Midbrain (tissue), 1 donor: Measurements from ENCODE around the gene S100A7.

Experiments used
- DNase-seq: peaks from one replicate; lab custom pipeline; 2025; lab: John Stamatoyannopoulos, UW

S100A7 gene

DNA sequence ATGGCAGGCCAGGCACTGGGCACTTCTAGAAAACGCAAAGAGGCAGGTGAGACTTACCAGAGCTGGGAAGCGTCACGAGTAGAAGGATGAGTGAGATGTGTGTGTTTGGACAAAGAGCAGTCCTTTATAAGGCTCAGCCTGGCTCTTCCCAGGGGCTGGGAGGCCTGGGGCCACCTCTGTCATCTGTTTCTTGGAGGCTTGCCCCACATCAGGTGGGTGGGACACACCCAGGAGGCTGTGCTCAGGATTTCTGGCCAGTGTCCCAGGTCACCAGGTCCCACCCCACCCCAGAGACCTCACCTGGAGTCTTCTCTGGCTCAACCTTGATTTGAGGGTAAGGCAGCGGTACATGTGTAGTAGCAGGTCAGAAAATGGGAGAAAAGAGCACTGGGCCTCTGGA is at the start of gene S100A7:
TSS of gene S100A7 (minus strand) at position 101 of the 400 bp plus-strand sequence. CDS start 1,638 bp downstream, outside the sequence.
- no peak for DNase-seq

DNA sequence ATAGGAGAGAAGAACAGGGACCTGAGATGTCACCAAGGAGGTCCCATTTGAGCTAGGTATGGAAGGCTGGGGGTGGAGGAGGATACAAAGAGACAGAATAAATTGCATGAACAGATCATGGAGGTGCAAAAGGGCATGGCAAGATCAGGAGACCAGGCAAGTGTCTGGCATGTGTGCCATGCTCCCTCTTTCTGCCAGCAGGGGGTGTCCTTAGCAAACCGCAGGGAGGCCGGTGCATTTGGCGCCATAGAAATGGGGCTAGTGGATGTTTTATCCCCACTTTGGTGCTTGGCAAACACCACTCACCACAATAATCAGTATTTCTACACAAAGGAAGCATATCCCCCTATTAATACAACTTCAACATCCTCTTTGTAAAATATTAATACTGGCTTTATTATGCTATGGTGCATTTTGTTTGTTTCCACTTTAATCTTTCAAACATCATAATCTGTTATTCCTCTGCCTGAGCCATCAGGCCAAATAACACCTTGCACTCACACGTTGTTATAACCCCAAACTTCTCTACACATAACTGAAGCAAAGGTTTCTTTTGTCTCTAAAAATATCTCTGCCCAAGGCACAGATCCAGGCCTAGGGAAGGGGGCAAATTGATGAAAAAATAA is 49.4 kb upstream of the S100A7 start:
- DNase-seq, result no peak

DNA sequence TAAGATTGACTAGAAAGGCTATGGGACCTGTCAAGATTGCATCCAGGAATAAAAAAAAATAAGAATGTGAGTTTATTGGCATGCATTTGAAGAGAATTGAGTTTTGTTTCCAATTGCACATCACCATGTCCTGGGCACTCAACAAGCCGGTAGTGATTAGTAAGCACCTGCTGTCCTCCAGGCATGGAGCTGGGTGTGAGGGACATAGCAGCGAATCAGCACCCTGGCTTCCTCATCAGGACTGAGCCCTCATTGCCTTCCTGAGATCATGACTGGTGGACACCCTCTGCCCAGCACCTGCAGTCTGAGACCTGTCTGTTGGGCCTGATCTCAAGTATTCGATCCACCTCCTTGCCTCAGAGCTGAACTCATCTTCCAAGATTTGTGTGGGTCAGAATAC is 48.6 kb upstream of the S100A7 start:
- DNase-seq, result no peak

DNA sequence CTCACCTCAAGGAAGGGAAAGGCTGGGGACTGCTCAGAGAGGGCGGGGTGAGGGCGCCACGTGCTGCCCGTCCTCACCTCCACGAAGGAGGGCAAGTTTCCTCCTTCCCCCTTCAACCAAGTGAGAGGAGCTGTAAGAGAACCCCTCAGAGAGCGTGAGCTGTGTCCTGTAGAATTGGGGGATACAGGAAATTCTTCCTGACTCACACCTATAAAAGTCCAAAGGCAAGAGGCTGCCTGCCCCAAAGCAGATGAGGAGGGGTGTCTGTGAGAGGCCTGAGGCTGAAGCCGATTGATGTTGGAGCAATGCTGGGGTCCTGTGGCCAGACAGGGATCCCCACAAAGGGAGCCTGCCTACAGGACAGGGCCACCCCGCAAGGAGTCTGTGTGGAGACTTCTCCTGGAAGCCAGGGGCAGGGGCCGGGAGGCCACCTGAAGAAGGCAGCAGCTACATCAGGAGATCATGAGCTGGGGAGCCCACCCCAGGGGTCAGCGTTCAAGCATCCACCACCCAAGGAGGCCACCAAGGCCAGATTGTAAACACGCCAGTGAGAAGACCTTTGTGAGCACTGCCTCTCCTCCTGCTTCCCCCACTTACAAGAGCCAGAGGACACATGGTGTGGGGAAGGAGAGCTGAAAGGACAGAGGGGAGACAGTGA is 47.6 kb upstream of the S100A7 start:
- DNase-seq, result no peak

DNA sequence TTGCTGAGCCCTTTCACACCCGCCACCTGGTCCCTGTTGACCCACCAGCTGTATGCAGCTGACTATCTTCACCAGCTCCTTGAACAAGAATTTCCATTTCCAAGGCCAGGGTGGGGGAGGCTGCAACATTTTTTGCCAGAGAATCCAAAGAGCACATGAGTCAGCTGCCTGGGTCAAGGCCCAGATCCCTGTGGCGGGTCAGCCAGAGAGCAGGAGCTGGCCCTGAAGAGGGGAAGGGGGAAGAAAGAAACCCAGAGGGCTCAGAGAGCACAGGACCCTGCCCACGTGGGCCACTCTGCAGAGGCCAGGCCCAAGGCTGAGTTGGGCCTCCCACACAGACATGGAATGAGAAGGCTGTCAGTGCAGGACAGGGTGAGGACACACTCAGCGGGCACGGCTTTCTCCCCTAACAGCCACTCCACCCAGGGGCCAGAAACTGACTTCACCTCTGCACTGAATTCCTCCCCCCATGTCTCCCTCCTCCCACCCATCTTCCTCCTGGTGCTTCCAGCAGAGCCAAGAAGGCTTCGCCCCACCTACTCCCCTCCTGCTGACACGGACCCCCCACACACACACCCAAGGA is 46.5 kb upstream of the S100A7 start:
- DNase-seq, result peak; percentile 30

DNA sequence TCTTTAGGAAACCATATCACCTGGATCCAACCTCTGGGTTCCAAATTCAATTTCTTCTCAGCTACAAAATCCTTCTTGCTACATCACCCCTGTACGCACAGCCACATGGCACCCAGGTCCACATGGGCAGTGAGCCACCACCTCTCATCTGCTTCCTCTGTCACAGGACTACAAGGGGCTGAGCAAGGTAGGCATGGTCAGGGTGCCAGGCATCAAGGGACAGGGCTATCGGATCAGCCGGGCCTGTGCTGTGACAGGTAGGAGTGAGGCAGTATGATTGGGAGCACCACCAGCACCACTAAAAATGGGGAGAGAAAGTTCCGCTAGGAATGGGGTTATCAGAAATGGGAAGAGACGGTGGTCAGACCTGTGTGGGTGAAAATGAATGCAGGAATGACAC is 45.9 kb upstream of the S100A7 start:
- no peak for DNase-seq

DNA sequence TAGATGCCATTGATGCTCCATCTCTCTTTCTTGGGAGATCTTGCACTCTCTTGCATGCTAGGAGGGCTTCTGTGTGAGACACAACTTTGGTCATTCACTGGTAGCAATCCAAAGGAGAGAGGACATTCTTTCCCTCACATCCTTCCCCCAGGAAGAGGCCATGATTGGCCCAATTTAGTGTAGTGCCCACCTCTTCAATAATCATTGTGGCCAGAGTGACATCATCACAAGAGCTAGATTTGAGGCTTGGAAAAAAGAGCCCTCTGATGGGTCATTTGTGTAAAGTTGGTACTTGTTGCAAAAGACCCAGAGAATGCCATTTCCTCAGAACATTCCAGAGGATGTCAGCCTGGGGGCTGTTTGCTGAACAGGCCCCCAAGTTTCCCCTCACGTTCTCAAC is 45.1 kb upstream of the S100A7 start:
- DNase-seq, result no peak

DNA sequence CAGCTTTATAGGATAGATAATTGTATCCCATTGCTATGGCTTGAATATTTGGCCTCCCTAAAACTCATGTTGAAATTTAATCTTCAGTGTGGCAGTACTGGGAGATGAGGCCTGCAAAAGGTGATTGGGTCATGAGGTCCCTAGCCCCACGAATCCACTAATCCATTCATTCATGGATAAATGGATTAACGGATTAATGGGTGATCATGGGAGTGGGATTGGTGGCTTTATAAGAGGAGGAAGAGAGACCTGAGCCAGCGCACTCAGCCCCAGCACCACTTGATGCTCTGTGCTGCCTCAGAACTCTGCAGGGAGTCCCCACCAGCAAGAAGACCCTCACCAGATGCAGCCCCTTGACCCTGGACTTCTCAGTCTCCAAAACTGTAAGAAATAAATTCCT is 43.3 kb upstream of the S100A7 start:
- DNase-seq, result no peak

DNA sequence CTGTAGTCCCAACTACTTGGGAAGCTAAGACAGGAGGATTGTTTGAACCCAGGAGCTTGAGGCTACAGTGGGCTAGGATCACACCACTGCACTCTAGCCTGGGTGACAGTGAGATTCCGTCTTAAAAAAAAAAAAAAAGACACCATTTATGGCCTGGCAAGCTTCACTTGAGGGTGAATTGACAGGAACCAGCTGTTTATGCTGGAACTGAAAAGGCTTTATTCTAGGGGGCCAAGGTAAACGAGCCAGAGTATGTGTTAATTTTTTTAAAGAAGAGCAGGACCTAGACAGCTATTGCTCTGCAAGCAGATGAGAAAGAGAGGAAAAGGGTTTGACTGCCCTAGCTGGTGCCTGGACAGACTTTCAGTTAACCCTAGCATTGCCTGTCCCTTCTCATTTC is 38.3 kb upstream of the S100A7 start:
- DNase-seq, result no peak

DNA sequence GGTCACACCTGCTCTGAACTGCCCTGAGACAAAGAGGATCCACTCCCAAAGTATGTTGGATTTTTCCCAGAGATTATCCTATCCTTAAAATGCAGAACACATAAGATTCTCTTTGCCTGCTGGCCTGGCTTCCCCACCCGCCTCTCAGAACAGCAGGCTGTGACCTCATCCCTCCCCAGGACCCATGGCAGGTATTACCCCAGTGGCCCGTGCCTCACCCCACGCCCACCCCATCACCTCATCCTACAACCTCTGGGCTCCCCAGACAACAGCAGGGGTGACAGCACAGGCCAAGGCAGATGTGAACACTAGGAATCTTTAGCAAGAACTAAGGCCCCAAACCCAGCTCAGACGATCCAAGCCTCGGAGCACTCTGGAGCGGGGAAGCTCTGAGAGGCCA is 35.1 kb upstream of the S100A7 start:
- no peak for DNase-seq

DNA sequence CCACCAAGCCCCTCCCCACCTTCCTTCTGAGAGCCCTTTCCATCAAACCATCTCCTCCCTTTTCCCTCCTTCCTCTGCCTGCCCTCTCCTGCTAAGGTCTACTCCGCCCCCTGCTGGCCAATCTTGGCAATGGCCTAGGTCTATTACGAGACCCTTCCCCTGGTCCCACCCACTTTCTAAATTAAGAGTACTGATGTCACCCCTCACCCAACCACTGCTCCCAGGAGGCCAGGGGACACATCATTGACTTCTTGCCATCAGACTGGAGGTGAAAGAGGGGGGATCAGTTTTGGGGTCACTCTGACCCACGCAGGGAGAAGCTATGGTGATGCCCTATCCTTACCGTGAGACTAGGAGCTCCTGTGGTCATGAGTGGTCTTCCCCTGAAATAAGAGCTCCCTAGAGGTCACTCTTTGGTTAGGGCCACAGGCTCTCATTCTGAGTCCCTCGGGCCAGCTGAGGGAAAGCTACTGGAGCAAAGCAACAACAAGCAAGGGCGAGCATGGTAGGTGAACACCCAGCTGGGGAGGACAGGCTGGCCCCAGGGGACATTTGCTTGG is 34.6 kb upstream of the S100A7 start:
- peak; percentile 40 for DNase-seq

DNA sequence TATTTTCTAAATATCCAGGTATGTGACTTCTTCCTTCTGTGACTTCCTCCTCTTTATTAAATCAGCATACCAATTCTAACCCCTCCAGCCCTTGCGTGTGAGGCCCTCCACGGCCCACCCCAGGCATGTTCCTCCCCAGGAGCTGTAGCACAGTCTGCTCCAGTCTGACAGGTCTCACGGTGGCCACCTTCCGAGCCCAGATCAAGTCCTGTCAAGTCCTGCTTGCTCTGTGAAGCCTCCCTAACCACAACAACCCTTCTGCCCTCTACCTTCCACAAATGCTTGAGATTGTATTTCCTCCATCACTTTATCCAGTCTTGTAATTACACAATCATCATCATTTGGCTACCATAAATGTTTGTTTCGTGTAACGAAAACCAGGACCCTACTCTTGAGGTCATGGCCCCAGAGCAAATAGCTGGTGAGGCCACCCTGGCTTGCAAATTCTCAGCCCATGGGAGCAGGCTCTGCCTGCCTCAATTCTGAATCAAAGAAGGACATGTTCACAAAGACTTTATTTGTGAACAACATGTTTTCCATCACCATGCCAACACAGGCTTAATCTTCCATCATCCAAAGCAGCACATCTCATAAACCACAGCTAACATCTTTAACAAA is 33.0 kb upstream of the S100A7 start:
- no peak for DNase-seq

DNA sequence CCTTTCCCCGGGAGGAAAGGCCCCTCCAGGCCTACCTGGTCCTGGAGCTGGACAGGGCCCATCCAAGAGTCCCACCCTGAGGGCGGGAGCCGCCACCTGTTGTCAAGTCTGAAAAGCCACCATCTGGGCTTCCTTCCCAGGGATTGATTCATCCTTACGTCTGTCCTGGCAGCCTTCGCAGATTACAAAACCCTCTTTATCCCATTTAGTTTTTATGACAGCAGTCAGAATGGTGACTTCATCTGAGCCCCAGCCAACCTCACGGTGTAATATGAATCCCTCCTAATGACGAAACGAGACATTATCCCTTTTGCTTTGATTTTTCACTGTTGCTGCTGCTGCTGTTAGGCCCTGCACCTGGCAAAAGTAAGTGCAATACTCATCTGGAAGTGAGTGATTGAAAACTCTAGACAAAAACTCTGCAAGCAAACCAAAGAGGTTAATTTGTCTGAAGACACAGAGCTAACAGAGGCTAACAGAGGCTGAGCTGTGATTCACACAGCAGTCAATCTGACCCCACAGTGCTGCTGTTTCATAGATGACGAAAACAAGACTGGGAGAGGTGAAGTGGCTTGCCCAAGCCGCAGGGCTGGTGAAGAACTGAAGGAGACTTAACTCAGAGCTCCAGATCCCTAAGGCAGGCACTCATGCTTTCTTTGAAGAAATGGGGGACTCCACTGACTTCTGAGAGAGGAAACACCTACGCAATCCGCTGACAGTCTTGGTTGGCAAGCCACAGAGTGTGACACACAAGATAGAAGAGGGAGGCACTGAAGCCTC is 30.0 kb upstream of the S100A7 start:
- no peak for DNase-seq

DNA sequence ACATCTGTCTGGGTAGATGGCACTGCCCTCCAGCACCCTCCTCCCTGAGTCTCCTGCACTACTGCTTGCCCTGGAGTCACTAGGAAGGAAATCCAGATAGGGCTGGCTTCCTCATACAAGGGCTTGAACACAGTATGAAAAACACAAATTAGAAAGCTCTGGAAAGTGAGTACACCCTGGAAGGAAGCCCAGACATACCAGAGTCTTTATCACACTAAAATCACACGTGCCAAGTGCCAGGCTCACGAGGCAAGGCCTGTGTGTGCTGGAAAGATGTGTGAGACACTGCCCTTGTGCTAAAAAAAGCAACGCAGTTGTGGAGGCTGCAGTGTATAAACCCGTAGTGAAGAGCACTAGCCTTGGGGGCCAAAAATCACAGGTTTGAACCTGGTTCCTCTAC is 28.3 kb upstream of the S100A7 start:
- no peak for DNase-seq

DNA sequence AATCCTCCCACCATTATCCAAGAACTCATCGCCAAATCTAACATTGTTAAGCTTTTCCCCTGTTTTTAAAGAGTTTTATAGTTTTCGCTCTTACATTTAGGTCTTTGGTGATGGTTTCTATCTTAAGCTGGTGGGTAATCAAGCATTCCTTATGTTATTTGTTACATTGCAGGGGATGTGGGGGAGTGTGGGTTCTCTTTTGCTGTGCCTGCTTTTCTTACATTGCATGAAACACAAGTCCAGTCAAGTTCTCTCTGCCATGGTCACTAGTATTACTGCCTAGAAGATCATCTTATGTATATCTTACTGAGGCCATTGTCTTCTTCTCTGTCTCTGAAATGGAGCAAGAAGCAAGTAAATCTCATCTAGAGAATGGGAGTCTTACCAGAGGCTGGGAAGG is 27.3 kb upstream of the S100A7 start:
- no peak for DNase-seq

DNA sequence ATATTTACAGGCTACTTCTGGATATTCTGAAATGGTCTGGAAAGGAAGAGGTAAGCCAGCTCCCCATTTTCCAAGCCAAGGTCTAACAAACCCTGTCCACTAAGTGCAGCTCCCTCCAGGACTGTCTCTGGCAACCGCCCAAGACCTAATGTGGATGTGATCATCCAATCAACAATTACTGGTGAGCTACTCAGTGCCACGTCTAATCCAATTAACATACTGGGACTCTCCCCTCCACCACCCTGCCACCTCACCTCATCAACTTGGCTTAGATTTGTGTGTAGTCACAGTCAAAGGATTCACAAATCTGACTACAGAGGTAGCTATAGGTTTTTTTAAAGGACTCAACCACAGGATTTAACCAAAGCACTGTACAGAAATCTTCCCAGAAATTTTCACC is 25.4 kb upstream of the S100A7 start:
- DNase-seq, result no peak

DNA sequence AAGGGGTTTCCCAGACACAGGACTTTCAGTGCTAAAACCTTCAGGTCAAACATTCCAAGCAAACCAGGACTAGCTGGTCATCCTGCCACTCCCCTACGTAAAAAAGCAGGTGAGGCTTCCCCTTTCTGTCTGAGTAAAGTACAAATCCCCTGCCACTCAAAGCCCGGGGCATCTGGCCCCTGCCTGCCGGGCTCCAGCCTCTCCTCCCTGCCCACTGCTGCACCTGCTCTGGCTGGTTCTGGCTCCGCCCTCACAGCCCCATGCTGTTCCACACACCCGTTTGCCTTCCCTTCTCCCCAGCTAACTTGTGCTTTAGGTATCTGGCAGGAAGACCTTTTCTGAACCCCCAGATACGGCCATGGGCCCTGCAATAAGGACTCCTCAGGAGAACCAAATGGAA is 23.3 kb upstream of the S100A7 start:
- no peak for DNase-seq

DNA sequence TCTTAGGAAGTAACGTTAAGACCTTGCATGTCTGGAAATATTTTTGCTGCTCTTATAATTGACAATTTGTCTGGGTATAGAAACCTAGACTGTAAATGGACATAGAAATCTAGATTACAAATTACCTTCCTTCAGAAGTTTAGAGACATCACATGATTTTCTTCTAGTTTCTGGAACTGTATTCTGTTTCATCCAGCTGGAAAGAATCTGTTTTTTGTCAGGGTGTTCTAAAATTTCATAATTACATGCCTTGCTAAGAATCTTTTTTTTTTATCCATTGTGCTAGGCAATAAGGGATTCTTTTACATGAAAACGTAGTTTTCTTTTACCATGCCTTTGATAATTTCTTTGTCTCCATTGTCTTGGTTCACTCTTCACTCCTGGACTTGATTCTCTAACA is 20.7 kb upstream of the S100A7 start:
- DNase-seq, result no peak

DNA sequence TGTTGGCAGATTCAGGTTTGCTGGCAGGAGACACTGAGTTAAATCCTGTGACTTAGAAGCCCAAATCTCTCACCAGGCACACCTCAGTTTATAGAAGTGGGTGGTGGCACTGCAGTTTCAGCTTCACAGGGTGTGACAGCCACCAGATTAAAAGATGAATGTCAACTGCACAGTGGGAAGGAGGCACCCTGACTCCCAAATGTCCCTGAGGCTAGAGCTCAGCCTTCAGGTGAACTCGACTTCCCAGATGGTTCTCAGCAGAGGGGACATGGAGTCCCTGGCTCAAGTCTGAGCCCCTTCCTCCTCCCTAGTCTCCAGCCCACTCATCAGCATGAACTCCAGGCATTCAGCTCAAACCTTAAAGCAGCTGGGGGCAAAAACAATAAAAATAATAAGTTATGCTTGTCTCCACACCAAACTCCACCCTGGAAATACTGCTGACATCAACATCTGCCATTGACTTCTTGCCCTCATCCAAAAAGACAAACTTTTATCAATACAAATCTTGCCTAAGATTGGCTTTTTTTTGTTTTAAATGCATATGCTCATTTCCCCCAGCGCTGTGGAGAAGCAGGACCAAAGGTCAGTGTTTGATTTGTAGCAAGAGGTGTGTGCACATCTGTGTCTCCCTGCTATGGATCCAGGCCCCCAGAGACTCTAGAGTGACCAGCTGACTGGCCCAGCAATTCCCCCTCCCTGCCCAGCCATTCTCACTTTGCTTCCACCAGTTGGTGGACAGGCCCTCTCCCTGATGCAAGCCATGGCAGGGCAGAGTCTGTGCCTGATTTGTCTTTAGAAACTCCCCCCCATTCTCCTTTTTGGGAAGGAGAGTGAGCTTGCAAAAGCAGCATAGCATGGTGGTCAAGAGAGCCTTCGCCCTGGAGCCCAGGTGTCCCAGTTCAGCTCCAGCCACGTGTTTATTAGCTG is 18.5 kb upstream of the S100A7 start:
- no peak for DNase-seq

DNA sequence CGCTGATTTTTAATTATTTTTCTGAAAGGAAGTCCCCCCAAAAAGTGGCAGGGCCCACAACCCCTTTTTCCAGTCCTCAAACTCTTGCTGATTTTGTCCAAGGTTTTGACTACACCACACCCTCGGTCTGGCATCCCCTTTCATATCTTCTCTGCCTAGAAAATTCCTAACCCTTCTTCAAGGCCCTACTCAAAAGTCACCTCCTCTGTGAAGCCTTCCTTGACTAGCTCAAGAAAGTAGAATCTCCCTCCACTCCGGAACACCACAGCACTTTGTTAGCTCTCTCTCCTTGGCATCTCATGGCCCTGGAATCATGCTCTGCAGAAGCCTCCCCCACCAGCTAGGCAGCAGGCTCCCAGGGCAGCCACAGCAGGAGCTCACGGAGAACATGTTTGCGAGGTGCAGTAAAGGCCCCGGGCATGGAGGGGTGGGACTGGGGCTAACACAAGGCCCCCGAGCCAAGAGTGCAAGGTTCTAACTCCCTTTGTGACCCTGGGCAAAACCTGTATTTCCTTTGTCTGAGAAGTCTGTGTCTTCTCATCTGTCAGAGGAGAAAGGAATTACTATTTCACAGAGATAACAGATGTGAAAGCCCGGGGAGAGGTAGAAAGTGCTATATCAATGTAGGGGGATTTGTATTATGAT is 17.7 kb upstream of the S100A7 start:
- no peak for DNase-seq
